ENCODE data around the gene GALNT10.

DNA sequence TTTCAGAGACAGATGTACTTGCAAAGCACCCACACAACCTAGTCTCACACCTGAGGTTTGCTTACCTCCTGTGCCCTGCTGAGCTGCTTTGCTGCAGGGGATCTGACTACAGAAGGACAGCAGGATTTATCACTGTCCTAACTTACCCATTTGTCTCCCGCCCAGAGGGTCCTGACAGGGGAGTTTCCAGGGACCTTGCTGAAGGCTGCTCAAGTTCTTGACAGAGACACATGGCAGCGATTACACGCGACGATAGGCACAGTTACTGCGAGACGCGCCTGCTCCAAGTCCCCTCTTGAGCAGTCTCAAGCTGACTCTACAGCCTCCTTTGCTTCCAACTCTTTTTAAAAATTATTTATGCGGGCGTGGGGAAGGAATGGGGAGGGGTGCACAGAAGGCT, 24.6 kb upstream of the GALNT10 start:
- TF ChIP-seq, protein P1, sequence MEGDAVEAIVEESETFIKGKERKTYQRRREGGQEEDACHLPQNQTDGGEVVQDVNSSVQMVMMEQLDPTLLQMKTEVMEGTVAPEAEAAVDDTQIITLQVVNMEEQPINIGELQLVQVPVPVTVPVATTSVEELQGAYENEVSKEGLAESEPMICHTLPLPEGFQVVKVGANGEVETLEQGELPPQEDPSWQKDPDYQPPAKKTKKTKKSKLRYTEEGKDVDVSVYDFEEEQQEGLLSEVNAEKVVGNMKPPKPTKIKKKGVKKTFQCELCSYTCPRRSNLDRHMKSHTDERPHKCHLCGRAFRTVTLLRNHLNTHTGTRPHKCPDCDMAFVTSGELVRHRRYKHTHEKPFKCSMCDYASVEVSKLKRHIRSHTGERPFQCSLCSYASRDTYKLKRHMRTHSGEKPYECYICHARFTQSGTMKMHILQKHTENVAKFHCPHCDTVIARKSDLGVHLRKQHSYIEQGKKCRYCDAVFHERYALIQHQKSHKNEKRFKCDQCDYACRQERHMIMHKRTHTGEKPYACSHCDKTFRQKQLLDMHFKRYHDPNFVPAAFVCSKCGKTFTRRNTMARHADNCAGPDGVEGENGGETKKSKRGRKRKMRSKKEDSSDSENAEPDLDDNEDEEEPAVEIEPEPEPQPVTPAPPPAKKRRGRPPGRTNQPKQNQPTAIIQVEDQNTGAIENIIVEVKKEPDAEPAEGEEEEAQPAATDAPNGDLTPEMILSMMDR (IDR thresholded peaks at IDR 0.05; ENCODE audit: insufficient read depth, low read length) = no peak
- TF ChIP-seq POLR2AphosphoS5 (IDR thresholded peaks at IDR 0.05; ENCODE audit: low read depth) (no peak), GABPA (IDR thresholded peaks at IDR 0.05; ENCODE audit: low read depth) (no peak)
- TF ChIP-seq, protein P2, sequence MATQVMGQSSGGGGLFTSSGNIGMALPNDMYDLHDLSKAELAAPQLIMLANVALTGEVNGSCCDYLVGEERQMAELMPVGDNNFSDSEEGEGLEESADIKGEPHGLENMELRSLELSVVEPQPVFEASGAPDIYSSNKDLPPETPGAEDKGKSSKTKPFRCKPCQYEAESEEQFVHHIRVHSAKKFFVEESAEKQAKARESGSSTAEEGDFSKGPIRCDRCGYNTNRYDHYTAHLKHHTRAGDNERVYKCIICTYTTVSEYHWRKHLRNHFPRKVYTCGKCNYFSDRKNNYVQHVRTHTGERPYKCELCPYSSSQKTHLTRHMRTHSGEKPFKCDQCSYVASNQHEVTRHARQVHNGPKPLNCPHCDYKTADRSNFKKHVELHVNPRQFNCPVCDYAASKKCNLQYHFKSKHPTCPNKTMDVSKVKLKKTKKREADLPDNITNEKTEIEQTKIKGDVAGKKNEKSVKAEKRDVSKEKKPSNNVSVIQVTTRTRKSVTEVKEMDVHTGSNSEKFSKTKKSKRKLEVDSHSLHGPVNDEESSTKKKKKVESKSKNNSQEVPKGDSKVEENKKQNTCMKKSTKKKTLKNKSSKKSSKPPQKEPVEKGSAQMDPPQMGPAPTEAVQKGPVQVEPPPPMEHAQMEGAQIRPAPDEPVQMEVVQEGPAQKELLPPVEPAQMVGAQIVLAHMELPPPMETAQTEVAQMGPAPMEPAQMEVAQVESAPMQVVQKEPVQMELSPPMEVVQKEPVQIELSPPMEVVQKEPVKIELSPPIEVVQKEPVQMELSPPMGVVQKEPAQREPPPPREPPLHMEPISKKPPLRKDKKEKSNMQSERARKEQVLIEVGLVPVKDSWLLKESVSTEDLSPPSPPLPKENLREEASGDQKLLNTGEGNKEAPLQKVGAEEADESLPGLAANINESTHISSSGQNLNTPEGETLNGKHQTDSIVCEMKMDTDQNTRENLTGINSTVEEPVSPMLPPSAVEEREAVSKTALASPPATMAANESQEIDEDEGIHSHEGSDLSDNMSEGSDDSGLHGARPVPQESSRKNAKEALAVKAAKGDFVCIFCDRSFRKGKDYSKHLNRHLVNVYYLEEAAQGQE (IDR thresholded peaks at IDR 0.05; ENCODE audit: insufficient replicate concordance, low read depth) = no peak

Data from HL-60 (cell line).